WTC11 (cell line): Measurements from ENCODE around the gene NFIX. TPM values are rescaled to one million over a fixed set of nuclear protein-coding genes. Genes with fewer than 3 reads are reported as not detected.

Source experiments
- ATAC-seq: fragments of 200-7000 bp; cut with Tn5 transposase; 2 replicates; pipeline ENCODE4 v1.10.0; 2021; ENCODE audit warnings: mild to moderate bottlenecking, moderate library complexity
- CTCF ChIA-PET: fragments of 300-600 bp; sonication (Branson Sonifier 250); formaldehyde crosslinking; loops from one replicate; lab custom pipeline; 2021; ENCODE audit warnings: antibody characterized with exemption; lab: Charles Lee
- POLR2A ChIA-PET: fragments of 350-600 bp; sonication (Branson Sonifier 250); formaldehyde crosslinking; loops from one replicate; lab custom pipeline; 2021; ENCODE audit warnings: antibody characterized with exemption; lab: Charles Lee
- DNase-seq: peaks from one replicate; pipeline ENCODE4 v3.0.0; 2021; ENCODE audit warnings: low spot score
- H3K27ac Mint-ChIP-seq: 2 replicates; pipeline ENCODE4 v1.8.0; 2021; ENCODE audit warnings: mixed read lengths
- H3K27me3 Mint-ChIP-seq: 2 replicates; pipeline ENCODE4 v1.8.0; 2021; ENCODE audit warnings: low read depth, mild to moderate bottlenecking, moderate library complexity, mixed read lengths
- H3K36me3 Mint-ChIP-seq: 2 replicates; pipeline ENCODE4 v1.8.0; 2021; ENCODE audit warnings: mixed read lengths
- H3K4me1 Mint-ChIP-seq: 2 replicates; pipeline ENCODE4 v1.8.0; 2022; ENCODE audit warnings: mixed read lengths
- H3K4me3 Mint-ChIP-seq: 2 replicates; pipeline ENCODE4 v1.8.0; 2021; ENCODE audit warnings: mild to moderate bottlenecking, moderate library complexity, mixed read lengths
- H3K9me3 Mint-ChIP-seq: 2 replicates; pipeline ENCODE4 v1.8.0; 2021; ENCODE audit warnings: mixed read lengths
- EMX1 ChIP-seq: fragments of 250-450 bp; sonication (Bioruptor Pico); IDR thresholded peaks from 2 replicates; pipeline ENCODE4 v1.8.0; 2021; ENCODE audit warnings: mild to moderate bottlenecking
- FOXJ3 ChIP-seq: sonication (generic); formaldehyde crosslinking; IDR thresholded peaks from 2 replicates; pipeline ENCODE4 v1.9.0; 2021; ENCODE audit warnings: missing genetic modification reagents, mild to moderate bottlenecking, borderline replicate concordance
- GTF2I ChIP-seq: fragments of 250-450 bp; sonication (Bioruptor Pico); conservative IDR thresholded peaks from 2 replicates; pipeline ENCODE4 v1.4.0; 2021; ENCODE audit warnings: mild to moderate bottlenecking
- NFYB ChIP-seq: sonication (generic); formaldehyde crosslinking; conservative IDR thresholded peaks from 2 replicates; pipeline ENCODE4 v1.8.0; 2022; ENCODE audit warnings: low read depth, missing genetic modification reagents
- PRRX2 ChIP-seq: fragments of 250-450 bp; sonication (Bioruptor Pico); IDR thresholded peaks from 2 replicates; pipeline ENCODE4 v1.8.0; 2021; ENCODE audit warnings: mild to moderate bottlenecking
- RELA ChIP-seq: sonication (generic); formaldehyde crosslinking; IDR thresholded peaks from 2 replicates; pipeline ENCODE4 v1.8.1; 2022; ENCODE audit warnings: missing genetic modification reagents, mild to moderate bottlenecking, borderline replicate concordance
- TP53 ChIP-seq: sonication (generic); formaldehyde crosslinking; IDR thresholded peaks from 2 replicates; pipeline ENCODE4 v1.8.1; 2023; ENCODE audit warnings: mild to moderate bottlenecking, missing genetic modification reagents
- ZNF219 ChIP-seq: sonication (generic); formaldehyde crosslinking; IDR thresholded peaks from 2 replicates; pipeline ENCODE4 v1.8.0; 2023; ENCODE audit warnings: missing genetic modification reagents, mild to moderate bottlenecking, borderline replicate concordance
- ZNF317 ChIP-seq: sonication (generic); formaldehyde crosslinking; IDR thresholded peaks from 2 replicates; pipeline ENCODE4 v1.8.1; 2023; ENCODE audit warnings: low read depth, mild to moderate bottlenecking, moderate library complexity, missing genetic modification reagents, borderline replicate concordance
- ZNF416 ChIP-seq: fragments of 250-450 bp; sonication (Bioruptor Pico); IDR thresholded peaks from 2 replicates; pipeline ENCODE4 v1.9.0; 2021; ENCODE audit warnings: mild to moderate bottlenecking, inconsistent platforms
- ZNF671 ChIP-seq: fragments of 250-450 bp; sonication (Bioruptor Pico); IDR thresholded peaks from 2 replicates; pipeline ENCODE4 v1.8.0; 2021; ENCODE audit warnings: mild to moderate bottlenecking
- total RNA-seq: library from RNA; stranded (reverse); gene quantifications from 3 replicates; pipeline ENCODE4 v1.2.3, GENCODE V29; 2021
- TF ChIP-seq, protein P1 (sequence below): fragments of 250-450 bp; sonication (Bioruptor Pico); IDR thresholded peaks from 2 replicates; pipeline ENCODE4 v1.8.0; 2021; ENCODE audit warnings: mild to moderate bottlenecking
- TF ChIP-seq, protein P2 (sequence below): sonication (generic); formaldehyde crosslinking; IDR thresholded peaks from 2 replicates; pipeline ENCODE4 v1.8.1; 2022; ENCODE audit warnings: low read depth, missing genetic modification reagents, borderline replicate concordance
- TF ChIP-seq, protein P3 (sequence below): fragments of 250-450 bp; sonication (Bioruptor Pico); IDR thresholded peaks from 2 replicates; pipeline ENCODE4 v1.9.0; 2021; ENCODE audit warnings: mild to moderate bottlenecking, borderline replicate concordance
- TF ChIP-seq, protein P4 (sequence below): fragments of 250-450 bp; sonication (Bioruptor Pico); IDR thresholded peaks from 2 replicates; pipeline ENCODE4 v1.9.0; 2021; ENCODE audit warnings: mild to moderate bottlenecking
- TF ChIP-seq, protein P5 (sequence below): sonication (generic); formaldehyde crosslinking; IDR thresholded peaks from 2 replicates; pipeline ENCODE4 v1.8.1; 2022; ENCODE audit warnings: mild to moderate bottlenecking, moderate library complexity, missing genetic modification reagents

NFIX gene
- total RNA-seq, 1 experiment from 2014 or later = 1.4 TPM

DNA sequence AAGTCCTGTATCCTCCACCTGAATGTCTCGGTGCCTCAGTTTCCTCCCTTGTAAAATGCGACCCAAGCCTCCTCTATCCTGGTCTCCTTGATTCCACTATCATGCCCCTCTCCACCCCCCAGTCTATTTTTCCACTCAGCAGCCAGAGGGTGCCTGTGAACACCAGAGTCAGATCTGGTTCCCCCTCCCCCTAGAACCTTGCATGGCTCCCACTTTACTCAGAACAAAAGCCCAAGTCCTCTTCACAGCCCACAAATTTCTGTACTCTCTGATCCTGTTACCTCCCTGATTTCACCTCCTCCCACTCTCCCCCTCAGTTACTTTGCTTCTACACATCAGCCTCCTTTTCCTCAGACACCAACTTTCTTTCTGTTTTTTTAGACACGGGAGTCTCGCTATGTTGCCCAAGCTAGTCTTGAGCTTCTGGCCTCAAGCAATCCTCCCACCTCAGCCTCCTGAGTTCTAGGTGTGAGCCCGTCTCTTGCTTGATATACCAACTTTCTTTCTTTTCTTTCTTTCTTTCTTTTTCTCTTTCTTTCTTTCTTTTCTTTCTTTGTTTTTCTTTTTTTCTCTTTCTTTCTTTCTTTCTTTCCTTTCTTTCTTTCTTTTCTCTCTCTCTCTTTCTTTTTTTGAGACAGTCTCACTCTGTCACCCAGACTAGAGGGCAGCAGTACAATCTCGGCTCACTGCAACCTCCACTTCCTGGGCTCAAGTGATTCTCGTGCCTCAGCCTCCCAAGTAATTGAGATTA, 25.0 kb upstream of the NFIX start:
- POLR2A ChIA-PET = no interaction called here

DNA sequence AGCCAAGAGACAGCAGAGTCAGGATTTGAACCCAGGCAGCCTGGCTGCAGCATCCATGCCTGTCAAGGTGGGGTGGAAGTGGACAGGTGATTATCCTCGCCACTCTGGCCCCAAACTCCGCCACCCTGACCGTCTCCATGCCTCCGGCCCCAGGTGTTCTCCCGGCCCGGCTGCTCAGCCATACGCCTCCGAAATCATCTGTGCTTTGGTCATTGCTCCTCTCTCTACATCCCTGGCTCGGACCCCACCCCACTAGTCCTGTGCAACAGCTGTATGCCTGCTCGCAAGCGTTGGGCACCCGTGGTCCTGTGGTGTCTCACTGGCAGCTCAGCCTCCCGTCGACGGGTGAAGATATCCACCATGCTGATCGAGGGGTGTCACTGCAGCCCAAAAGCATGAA, 22.0 kb upstream of the NFIX start:
- POLR2A ChIA-PET = interaction anchor here (0.7 kb wide), 2 partner anchors 138 to 150 kb away, joined by 3 to 4 read pairs; no protein-coding TSS in a partner anchor
- Mint-ChIP-seq H3K36me3 (no peaks in the 10 kb centered on the region), H3K4me1 (no peaks in the 10 kb centered on the region), H3K27ac (no peak overlapping the region), H3K9me3 (no peaks in the 10 kb centered on the region), H3K4me3 (no peak overlapping the region), H3K27me3 (no peaks in the 10 kb centered on the region; the same call in 1 of the 2 replicates)
- TF ChIP-seq ZNF219 (no peak), NFYB (CRISPR knock-in tag) (no peak), ZNF317 (CRISPR knock-in tag) (no peak), RELA (CRISPR knock-in tag) (no peak), PRRX2 (CRISPR knock-in tag) (no peak), EMX1 (CRISPR knock-in tag) (no peak), TP53 (CRISPR knock-in tag) (no peak)
- TF ChIP-seq, protein P1, sequence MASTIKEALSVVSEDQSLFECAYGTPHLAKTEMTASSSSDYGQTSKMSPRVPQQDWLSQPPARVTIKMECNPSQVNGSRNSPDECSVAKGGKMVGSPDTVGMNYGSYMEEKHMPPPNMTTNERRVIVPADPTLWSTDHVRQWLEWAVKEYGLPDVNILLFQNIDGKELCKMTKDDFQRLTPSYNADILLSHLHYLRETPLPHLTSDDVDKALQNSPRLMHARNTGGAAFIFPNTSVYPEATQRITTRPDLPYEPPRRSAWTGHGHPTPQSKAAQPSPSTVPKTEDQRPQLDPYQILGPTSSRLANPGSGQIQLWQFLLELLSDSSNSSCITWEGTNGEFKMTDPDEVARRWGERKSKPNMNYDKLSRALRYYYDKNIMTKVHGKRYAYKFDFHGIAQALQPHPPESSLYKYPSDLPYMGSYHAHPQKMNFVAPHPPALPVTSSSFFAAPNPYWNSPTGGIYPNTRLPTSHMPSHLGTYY (CRISPR knock-in tag) = no peak
- TF ChIP-seq, protein P2, sequence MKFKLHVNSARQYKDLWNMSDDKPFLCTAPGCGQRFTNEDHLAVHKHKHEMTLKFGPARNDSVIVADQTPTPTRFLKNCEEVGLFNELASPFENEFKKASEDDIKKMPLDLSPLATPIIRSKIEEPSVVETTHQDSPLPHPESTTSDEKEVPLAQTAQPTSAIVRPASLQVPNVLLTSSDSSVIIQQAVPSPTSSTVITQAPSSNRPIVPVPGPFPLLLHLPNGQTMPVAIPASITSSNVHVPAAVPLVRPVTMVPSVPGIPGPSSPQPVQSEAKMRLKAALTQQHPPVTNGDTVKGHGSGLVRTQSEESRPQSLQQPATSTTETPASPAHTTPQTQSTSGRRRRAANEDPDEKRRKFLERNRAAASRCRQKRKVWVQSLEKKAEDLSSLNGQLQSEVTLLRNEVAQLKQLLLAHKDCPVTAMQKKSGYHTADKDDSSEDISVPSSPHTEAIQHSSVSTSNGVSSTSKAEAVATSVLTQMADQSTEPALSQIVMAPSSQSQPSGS (CRISPR knock-in tag) = no peak
- CTCF ChIA-PET = interaction anchor here (0.6 to 9.9 kb wide), 5 partner anchors 7 to 223 kb away, joined by 3 to 197 read pairs (median 3); no protein-coding TSS in a partner anchor
- ATAC-seq = no peak
- DNase-seq = no peak

More for the DNA sequence above, 25.0 kb upstream of the NFIX start:
- DNase-seq = no peak
- no peaks in the 10 kb centered on the region for H3K4me1 Mint-ChIP-seq
- TF ChIP-seq ZNF416 (CRISPR knock-in tag) = no peak
- TF ChIP-seq GTF2I (CRISPR knock-in tag) = peak; percentile 71
- TF ChIP-seq, all 79 proteins: peak for 1
- no peaks in the 10 kb centered on the region for H3K27me3 Mint-ChIP-seq
- H3K4me3 Mint-ChIP-seq = no peak overlapping the region
- H3K27ac Mint-ChIP-seq = no peak overlapping the region
- no peaks in the 10 kb centered on the region for H3K9me3 Mint-ChIP-seq
- CTCF ChIA-PET = interaction anchor here (1.1 to 1.4 kb wide), 4 partner anchors 8 to 131 kb away, joined by 3 to 11 read pairs (median 4); no protein-coding TSS in a partner anchor
- H3K36me3 Mint-ChIP-seq = no peaks in the 10 kb centered on the region
- ATAC-seq = no peak

DNA sequence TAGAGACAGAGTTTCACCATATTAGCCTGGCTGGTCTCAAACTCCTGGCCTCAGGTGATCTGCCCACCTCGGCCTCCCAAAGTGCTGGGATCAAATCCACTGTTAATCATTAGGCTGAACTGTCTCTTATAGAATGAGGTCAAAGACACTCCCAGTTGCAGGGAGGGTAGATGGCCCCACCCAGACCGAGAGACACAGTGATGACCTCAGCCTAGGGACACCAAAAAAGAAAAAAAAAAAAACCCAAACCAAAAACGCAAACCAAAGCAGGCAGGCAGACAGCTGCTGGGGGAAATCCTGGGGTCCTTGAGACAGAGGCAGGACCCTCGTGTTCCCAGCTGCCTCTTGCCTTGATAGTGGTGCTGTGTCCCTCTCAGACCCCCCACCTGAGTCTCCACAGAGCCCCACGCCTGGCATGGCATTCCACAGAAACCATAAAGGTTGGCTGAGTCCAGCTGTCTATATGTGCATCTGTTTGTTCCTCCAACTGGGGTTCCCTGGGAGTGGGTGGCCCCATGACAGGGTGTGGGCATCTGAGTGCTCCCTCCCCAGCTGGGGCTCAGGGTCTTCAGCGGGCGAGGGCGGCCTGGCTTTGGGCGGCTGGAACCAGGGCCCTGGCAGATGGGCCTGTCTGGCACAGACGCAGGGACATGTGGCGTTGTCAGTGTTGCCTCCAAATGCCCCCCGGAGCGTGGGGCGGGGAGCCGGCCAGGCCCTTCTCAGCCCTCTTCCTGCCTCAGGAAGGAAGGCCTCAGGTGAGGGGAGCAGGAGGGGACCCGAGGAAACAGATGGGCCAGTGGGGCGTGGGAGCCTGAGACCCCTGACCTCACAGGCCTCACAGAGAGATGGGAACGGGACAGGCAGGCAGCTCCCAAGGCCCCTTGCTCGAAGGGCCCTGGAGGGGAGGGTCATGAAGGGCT, 20.7 kb upstream of the NFIX start:
- no peak overlapping the region for H3K27ac Mint-ChIP-seq
- POLR2A ChIA-PET = no interaction called here
- H3K9me3 Mint-ChIP-seq = no peaks in the 10 kb centered on the region
- H3K27me3 Mint-ChIP-seq = peaks cover 5% of the 10 kb centered on the region
- CTCF ChIA-PET = interaction anchor here (1.0 to 9.9 kb wide), 5 partner anchors 9 to 127 kb away, joined by 3 to 276 read pairs (median 188); no protein-coding TSS in a partner anchor
- H3K36me3 Mint-ChIP-seq = no peaks in the 10 kb centered on the region
- ATAC-seq = no peak
- no peak overlapping the region for H3K4me3 Mint-ChIP-seq
- no peak for DNase-seq
- no peaks in the 10 kb centered on the region for H3K4me1 Mint-ChIP-seq
- TF ChIP-seq, protein P3, sequence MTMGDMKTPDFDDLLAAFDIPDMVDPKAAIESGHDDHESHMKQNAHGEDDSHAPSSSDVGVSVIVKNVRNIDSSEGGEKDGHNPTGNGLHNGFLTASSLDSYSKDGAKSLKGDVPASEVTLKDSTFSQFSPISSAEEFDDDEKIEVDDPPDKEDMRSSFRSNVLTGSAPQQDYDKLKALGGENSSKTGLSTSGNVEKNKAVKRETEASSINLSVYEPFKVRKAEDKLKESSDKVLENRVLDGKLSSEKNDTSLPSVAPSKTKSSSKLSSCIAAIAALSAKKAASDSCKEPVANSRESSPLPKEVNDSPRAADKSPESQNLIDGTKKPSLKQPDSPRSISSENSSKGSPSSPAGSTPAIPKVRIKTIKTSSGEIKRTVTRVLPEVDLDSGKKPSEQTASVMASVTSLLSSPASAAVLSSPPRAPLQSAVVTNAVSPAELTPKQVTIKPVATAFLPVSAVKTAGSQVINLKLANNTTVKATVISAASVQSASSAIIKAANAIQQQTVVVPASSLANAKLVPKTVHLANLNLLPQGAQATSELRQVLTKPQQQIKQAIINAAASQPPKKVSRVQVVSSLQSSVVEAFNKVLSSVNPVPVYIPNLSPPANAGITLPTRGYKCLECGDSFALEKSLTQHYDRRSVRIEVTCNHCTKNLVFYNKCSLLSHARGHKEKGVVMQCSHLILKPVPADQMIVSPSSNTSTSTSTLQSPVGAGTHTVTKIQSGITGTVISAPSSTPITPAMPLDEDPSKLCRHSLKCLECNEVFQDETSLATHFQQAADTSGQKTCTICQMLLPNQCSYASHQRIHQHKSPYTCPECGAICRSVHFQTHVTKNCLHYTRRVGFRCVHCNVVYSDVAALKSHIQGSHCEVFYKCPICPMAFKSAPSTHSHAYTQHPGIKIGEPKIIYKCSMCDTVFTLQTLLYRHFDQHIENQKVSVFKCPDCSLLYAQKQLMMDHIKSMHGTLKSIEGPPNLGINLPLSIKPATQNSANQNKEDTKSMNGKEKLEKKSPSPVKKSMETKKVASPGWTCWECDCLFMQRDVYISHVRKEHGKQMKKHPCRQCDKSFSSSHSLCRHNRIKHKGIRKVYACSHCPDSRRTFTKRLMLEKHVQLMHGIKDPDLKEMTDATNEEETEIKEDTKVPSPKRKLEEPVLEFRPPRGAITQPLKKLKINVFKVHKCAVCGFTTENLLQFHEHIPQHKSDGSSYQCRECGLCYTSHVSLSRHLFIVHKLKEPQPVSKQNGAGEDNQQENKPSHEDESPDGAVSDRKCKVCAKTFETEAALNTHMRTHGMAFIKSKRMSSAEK (CRISPR knock-in tag) = no peak
- TF ChIP-seq, protein P2 (CRISPR knock-in tag) = no peak
- TF ChIP-seq, protein P4, sequence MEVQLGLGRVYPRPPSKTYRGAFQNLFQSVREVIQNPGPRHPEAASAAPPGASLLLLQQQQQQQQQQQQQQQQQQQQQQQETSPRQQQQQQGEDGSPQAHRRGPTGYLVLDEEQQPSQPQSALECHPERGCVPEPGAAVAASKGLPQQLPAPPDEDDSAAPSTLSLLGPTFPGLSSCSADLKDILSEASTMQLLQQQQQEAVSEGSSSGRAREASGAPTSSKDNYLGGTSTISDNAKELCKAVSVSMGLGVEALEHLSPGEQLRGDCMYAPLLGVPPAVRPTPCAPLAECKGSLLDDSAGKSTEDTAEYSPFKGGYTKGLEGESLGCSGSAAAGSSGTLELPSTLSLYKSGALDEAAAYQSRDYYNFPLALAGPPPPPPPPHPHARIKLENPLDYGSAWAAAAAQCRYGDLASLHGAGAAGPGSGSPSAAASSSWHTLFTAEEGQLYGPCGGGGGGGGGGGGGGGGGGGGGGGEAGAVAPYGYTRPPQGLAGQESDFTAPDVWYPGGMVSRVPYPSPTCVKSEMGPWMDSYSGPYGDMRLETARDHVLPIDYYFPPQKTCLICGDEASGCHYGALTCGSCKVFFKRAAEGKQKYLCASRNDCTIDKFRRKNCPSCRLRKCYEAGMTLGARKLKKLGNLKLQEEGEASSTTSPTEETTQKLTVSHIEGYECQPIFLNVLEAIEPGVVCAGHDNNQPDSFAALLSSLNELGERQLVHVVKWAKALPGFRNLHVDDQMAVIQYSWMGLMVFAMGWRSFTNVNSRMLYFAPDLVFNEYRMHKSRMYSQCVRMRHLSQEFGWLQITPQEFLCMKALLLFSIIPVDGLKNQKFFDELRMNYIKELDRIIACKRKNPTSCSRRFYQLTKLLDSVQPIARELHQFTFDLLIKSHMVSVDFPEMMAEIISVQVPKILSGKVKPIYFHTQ = no peak
- TF ChIP-seq ZNF671 (no peak), PRRX2 (CRISPR knock-in tag) (no peak), FOXJ3 (CRISPR knock-in tag) (no peak)
- TF ChIP-seq, protein P5, sequence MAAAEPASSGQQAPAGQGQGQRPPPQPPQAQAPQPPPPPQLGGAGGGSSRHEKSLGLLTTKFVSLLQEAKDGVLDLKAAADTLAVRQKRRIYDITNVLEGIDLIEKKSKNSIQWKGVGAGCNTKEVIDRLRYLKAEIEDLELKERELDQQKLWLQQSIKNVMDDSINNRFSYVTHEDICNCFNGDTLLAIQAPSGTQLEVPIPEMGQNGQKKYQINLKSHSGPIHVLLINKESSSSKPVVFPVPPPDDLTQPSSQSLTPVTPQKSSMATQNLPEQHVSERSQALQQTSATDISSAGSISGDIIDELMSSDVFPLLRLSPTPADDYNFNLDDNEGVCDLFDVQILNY (CRISPR knock-in tag) = no peak
